Stimulated activated CD4-positive, alpha-beta T cell treated with anti-CD3 and anti-CD28 coated beads, Interleukin-4, amount 100 ng/mL, for 4 hours (primary cell): Measurements from ENCODE around the gene CD276.
A peak's percentile ranks its signal among the peaks of the same experiment; 100 is the strongest.
"Not testable (repeated sequence)": the region's sequence is repeated elsewhere in the genome, so short reads cannot be mapped to it uniquely, and the experiment has no call there.

Source experiments
- DNase-seq, 2 experiments: peaks; one replicate each; pipeline ENCODE4 v3.0.0-alpha.2; 2020

The CD276 gene

DNA sequence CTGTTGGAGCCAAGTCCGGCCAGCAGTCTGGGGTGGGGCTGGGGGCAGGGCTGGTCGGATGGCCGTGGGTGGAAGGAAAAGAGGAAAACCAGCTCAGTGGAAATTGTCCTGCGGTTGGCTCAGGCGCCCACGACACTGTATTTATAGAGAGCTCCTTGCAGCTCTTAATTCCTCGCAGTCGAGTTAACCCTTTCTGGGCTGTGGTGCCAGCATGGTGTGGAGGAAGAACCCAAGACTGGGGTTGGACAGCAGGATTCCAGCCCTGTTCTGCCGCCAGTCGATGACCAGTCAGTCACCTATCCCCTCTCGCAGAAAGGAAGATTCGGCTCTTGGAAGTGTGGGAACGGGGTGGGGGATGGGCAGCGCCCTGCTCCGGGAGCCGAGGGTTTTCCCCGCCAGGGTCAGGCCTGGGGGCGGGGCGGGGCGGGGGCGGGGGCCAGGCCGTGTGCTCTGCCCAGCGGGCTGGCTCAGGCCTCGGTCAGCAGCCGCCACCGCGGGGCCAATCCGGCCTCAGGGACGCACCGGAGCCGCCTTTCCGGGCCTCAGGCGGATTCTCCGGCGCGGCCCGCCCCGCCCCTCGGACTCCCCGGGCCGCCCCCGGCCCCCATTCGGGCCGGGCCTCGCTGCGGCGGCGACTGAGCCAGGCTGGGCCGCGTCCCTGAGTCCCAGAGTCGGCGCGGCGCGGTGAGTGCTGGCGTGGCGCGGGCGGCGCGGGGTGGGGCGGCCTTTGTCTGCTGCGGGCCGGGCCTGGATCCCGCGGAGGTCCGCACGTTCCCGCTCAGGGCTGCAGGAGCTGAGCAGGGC is at the start of gene CD276:
CD276 (plus strand) TSS at position 607 of the 804 bp plus-strand sequence. CDS start 15,257 bp downstream, outside the sequence.
- no peak for DNase-seq

DNA sequence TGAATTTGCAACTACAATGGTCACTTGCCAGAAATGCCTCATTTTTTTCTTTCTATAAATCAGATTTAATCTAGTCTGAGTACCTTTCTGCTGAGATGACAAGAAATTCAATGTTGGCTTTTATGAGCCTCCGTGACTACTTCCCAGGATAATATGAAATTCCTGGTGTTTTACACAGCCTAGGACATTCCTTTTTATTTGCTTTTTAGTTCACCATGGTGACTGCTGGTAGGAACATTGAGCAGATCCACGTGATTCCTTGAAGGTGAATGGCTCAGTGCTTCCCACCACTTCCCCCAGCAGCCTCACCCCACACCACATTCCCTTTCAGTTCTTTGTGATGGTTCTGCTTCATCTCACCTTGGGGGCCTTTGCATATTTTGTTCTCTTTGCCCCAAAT is 46.7 kb upstream of the CD276 start:
- no peak for DNase-seq

DNA sequence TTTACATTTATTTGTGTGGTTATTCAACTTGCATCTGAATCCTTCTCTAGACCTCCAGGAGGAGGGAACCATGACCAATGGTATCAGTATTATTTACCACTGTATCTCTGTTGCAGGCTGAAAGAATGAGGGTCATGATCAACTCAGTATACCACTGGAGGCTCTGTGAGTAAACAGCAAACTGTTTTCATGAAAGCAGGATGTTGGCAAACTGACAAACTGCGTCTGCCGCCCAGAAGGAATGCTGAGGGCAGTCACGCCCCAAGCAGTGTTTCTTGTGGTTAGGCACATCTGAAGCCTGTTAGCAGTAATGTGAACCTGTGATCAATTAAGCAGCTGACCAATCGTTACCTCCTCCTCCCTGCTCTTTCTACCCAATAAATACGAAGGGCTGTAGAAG is 44.7 kb upstream of the CD276 start:
- DNase-seq = not testable (repeated sequence)

DNA sequence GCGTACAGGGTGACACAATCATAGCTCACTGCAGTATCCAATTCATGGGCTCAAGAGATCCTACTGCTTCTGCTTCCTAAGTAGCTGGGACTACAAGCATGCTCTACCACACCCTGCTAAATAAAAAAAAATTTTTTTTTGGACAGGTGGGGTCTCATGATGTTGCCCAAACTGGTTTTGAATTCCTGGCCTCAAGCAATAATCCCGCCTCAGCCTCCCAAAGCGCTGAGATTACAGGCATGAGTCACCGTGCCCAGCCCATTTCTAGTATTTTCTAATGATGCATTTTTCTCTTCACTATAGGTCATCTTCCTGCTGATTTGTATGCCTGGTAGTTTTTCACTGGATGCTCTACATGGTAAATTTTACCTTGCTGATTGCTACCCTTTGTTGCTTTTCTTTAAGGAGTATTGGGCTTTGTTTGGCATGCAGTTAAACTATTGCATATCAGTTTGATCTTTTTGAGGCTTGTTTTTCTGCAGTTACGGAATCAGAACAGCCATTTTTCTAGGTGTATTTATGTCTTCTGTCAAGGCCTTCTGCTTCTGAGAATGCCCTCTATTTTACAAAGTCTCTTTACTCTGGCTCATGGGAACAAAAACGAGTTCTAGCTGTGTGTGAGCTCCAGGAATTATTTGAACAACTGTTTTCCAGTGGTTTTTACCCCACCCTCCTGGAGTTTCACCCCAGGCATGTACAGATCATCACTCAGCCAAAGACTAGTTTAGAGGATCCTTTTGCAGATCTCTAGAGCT is 36.7 kb upstream of the CD276 start:
- DNase-seq = no peak

DNA sequence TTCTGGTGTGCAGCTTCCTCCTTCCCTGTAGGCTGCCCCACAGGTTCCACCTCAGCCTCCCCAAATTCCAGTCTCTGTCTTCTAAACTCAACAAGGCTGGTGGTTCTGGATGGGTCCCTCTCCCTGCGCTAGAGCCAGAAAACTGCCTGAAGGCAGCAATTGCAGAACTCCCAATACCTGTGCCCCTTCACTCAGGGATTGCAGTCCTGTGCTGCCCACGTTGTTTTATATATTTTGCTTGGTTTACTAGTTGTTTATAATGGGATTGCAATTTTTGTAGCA is 36.2 kb upstream of the CD276 start:
- DNase-seq = no peak

DNA sequence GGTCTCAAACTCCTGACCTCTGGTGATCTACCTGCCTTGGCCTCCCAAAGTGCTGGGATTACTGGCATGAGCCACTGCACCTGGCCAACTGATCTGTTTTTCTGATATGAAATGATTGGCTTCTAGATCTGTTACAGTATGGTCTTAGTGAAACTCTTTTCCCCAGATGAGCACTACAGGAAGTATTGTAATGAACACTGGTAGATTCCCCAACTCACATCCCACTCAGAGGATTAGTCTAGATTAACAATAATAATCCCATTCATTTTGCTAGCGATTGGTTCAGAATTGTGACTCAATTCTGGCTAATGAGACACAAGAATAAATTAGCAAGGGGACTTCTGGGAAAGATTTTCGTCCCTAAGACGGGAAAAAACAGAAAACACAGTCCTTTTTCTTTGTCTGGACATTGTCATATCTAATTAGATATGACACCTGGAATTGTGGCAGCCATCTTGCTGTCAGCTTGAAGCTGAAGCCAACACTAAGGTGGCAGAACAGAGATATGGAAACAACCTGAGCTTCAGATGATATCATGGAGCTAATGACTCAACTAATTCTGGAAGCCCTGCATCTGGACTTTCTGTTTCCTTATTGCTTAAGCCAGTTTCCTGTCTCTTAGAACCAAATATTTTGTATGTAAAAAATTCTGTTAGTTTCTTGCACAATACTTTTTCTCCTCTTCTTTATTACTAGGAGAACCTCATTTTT is 33.6 kb upstream of the CD276 start:
- DNase-seq = no peak

DNA sequence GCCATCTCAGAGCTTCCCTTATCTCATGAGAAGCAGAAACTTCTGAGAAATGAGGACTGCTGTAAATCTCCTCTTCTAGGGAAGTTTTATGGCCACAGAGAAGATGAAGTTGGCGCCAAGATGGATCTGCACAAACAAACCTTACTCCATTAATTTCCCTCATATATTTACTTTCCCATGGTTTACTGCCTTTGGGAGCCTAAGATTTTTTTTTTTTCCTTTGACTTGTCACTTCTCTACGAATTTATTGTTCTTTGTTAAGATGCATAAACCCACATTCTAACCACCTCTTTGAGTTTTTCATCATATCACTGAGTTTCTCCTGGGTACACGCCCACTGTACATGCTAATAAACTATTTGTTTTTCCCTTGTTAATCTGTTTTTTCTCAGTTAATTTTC is 29.5 kb upstream of the CD276 start:
- no peak for DNase-seq

DNA sequence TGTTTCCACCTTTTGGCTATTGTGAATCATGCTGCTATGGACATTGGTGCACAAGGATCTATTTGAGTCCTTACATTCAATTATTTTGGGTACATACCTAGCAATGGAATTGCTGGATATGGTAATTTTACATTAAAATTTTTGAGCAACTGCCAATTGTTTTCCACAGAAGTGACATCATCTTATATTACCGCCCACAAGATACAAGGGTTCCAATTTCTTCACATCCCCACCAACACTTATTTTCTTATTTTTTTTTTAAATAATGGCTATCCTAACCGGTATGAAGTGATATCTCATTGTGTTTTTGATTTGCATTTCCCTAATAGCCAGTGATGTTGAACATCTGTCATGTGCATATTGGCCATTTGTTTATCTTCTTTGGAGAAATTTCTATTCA is 28.5 kb upstream of the CD276 start:
- no peak for DNase-seq

DNA sequence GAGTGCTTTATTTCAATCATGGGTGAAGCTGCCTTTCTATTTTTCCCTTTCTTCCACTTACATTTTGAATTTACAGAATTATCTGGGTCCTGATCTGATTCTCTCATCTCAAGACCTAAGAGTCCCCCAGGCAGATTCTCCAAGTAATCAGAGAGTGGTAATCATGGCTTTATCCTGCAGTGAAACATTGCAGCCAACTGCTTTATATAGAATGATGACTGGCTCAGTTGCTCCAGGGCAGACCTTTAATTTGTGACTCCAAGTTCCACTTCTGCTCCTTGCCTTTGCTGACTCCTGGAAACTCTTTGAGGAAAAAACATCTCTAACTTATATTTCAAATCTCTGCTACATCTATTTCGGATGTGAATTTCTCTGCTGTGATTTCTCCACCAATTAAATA is 25.5 kb upstream of the CD276 start:
- DNase-seq = no peak

DNA sequence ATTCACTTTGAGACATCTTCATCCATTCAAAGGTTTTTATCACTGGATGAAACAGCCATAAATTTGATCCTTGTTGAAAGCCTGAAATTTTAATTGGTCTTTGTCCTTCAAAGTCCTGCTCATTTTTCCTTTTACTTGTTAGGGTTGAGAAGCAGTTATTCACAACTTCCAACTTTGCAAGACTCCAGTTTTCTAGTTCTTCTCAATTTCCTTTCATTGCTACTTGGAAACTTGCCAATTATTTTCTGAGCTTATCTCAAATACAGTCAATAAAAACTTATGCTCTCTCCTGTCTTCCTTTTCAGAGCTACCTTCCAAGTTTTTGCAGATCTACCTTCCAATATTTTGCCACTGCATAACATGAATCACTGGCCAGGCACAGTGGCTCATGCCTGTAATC is 23.7 kb upstream of the CD276 start:
- no peak for DNase-seq

DNA sequence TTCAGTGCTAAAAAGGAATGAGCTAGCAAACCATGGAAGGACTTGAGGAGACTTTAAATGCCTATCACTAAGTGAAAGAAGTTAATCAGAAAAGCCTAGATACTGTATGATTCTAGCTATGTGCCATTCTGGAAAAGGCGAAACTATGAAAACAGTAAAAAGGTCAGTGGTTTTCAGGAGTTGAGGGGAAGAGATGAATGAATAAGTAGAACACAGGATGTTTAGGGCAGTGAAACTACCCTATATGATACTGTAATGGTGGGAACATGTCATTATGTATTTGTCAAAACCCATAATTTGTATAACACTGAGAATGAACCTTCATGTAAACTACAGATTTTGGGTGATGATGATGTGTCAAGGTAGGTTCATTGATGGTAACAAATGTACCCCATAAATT is 9.6 kb upstream of the CD276 start:
- no peak for DNase-seq

DNA sequence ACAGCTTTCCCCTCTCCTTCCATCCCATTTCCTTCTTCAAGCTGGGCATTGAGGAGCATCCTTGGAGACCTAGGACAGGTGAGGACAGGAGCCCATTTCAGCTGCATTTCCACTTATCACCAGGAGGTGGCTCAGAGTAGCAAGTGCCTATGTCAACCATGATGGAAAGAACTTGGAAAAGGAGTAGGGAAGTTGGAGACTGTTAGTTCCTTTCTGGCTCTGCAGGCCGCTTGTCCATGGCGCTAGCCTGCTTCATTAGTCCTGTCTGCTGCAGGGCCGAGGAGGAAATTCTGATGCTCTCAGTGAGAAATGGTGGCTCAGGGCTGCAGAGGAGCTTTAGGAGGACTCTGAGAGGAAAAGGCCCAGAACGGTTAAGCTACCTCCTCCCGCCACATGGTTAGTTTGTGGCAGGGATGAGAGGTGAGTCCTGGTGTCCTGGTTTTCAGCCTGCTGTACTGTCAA is 7.0 kb upstream of the CD276 start:
- DNase-seq = peak; percentile 36 to 44

DNA sequence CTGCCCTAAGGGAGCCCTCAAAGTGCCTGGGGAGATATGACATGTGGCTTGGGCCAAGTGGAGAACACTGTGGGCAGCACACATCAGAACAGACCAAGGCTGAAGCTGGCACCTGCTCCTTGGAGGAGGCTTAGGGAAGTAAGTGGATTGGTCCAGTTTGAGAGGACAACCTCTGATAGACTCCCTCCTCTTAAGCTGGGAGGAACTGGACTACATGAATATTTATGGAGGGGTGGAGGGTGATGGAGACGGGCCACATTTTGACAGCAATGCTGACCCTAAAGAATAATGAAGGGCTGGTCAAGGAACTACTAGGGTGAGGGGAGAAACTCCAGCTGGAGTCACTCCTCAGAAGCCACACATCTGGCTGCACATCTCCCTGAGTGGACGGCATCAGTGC is 6.5 kb upstream of the CD276 start:
- no peak for DNase-seq

DNA sequence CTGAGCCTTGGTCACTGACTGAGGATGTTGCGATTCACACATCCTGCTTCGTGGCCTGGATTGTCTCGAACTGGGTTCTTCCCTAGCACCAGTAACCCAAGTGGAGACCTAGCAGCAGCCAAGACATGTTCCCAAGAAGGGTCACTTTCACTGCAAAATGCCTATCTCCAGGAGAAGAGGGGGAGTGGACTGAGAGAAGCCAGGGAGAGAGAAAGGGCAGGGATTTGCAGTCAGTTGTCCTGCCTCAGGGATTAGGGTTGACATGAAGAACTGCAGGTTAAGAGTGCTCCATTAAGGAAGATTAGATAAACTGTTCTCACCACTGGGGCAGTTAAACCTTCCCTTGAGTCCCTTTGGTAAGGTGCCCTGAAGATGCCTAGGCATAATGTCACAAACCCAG is 5.7 kb upstream of the CD276 start:
- no peak for DNase-seq

DNA sequence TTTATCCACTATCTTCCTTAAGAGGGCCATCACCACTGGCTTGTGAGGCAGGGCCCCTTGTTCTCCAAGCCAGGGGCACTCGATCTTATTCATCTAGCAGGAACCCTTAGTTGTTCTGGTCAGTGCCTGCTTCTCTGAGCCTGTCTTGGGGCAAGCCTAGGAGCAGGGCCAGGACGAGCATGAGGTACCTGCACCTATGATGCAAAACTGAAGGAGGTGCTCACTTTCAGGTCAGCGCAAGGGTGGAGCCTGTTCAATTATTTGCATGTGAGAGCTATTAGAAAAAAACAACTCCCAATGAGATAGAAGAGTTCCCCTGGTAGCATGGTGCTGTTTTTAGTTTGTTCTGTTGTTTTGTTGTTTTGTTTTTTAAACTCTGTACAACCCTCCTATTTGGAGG is 5.0 kb upstream of the CD276 start:
- DNase-seq = no peak

DNA sequence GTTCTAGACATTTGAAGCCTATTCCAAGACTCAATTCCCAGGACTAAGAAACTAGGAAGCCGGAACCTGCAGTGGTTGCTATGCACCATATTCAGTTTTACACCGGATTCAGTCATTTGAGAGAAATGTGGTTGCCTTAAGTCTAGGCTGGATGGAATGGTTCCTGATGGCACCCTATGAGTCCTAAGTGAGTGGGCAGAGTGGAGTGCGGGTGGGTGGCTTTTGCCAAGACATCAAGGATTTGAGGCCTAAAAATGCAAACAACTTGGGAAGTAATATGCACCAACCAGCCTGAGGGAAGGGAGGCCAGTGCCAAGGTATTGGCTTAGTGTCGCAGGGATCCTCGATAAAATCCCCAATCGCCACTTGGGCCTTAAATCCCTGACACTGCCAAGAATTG is 4.2 kb upstream of the CD276 start:
- no peak for DNase-seq

DNA sequence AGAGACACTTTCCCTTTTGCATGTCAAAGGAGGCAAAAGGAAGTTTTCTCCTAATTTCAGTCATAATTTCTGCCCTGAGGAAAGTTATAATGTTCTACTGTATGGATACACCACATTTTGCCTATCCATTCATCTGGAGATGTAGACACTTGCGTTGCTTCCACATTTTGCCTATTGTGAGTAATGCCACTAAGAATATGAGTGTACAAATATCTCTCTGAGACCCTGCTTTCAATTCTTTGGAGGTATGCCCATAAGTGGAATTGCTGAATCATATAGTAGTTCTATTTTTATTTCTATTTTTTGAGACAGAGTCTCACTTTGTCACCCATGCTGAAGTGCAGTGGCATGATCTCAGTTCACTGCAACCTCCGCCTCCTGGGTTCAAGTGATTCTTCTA is 3.6 kb upstream of the CD276 start:
- no peak for DNase-seq

DNA sequence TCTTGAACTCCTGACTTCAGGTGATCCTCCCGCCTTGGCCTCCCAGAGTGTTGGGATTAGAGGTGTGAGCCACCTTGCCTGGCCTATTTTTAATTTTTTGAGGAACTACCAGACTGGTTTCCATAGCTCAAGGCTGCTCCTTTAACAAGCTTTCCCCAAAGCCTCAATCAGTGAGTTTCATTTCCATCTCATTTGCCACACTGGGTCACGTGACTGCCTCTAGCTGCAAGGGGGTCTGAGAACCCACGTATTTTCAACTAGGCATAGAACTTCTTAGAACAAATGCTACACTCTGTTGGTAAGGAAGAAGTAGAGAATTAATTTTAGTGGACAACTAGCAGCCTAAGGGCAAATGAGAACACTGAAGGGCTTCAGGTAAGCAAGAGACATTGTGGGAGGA is 3.1 kb upstream of the CD276 start:
- no peak for DNase-seq

DNA sequence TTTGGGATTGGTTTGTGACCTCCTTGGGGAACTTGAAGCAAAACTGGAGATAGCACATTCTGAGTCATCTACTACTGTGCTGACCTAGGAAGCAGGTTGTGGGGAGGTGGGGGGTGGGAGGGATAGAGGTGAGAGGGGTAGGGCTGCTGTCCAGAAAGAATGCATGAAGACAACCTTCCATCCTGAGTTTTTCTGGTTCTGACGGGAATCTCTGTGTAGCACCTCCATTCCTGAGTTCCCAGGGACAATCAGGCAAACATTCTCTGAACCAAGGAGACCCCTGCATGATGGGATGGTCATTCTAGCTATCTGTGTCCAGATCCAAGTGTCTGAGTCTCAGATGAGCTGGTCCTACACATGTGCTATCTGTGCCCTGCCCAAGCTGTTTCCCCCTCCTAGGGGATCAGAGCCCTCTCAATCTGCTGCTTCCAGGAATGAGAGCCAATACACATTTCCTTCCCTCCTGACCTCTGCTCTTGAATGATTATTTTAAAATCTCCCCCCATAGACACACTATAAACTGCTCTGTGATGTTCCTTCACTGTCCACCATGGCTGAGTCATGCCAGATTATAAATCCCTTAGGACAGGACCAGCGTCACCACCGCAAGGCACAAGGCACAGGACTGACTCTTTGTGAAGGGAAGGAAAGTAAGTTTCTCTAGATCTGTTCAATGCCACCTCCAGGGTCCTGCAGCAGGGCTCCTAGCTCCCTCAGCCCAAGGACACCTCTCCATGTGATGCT is 2.2 kb upstream of the CD276 start:
- no peak for DNase-seq

DNA sequence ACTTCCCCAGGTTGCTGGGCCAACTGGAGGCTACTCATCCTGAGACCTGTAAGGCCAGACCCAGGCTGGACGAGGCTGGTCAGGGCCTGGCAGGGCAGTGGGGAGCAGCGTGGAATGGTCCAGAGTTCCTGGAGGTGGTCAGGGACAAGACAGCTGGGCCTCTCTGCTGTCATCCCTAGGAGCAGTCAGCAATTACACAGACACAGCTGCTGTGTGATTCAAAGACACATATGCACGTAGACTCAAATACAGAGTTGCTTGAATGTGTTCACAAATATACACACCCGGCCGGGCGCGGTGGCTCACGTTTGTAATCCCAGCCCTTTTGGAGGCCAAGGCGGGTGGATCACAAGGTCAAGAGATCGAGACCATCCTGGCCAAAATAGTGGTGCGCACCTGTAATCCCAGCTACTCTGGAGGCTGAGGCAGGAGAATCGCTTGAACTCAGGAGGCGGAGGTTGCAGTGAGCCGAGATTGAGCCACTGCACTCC is 1.5 kb upstream of the CD276 start:
- no peak for DNase-seq

DNA sequence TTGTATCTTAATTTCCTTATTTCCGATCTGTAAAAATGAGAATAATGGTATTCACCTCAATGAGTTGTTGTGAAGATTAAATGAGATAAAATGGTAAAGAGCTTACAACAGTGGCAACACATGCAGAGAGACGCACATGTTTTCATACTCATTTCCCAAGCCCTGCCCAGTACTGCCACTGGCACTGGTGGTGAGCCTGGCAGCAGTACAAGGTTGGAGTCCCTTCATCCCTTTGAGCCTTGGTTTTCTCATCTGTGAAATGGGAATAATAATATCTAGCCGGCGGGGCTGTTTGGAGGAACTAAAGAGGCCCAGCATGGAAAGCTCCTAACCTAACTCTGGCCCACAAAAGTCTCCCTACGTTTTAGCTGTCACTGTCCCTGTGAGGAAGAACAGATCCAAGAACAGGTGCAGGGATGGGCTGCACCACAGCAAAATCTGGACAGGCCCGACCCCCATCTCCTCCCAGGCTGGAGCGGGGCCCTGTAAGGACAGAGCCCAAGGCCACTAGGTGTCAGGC is 866 bp upstream of the CD276 start:
- DNase-seq = no peak

DNA sequence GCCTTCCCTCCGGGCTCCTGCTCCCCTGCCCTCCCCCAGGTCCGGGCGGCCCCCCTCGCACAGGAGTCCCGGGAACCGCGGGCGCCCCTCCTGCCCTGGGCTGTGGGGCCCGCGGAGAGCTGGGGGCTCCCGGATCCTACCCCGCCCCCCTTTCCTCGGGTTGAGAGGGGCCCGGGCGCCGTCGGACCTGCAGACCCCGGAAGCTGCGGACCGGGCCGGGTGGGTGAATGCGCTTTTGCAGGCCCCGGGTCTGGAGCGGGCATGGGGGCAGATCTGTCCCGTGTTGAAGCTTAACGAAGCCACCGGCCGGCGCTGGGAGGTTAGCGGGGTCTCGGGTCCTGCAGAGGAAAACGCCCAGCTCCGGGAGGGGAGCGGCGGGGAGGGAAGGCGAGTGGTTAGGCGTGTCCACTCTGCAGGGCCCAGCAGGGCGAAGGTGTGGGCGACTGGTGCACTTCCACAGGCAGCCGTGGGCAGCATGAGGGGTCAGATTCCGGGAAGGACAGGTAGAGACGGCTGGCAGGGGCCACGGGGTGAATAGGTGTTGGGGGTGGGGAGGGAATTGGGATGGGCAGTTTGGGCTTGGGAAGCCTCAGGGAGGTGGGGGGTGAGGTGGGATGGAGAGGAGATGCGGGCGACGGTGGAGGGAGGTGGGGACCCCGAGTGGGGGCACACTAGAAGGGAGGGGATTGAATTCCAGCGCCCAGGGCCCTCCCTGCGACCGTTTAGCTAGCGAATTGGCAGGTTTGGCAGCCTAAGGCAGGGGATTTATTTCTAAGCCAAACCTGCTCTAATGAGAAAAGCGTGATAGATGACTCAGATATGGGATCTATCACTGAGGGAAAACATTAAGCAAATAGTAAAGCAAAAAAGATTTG is 635 bp downstream of the CD276 start:
- DNase-seq = no peak
